ENCODE results near the gene NUTM1.
"Not testable (repeated sequence)": the region's sequence is repeated elsewhere in the genome, so short reads cannot be mapped to it uniquely, and the experiment has no call there.

NUTM1 gene

DNA sequence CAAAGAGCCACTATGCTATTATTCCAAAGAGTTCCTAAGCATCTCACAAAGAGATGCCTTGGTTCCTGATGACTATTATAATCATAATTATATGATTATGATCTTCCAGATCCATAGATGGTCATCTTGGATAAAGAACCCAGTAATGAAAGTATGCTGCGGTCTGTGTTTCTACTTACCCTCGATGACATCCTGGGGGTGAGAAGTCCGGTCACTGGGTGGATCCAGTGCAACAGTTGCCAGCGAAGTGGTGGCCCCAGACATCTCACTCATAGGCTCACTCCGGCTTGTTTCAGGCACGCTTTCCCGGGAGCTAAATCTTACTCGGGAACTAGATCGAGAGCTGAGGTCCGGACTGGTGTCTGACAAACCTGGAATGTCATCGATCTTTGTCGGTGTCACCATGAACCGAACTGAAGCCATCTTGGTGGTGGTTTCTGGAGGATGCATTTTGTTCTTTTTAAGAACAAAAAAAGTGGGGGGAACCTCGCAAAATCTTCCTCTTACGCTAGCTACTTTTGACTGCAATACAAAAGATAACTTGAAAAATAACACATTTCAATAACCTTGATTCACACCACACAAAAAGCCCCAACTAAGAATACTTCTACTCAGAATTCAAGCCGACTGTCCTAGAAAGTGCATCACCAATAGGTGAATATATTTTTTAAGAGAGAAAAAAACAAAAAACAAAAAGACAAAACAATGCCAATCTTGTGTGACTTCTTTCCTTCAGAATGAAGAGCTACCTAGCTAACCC lies 6.7 kb upstream of the NUTM1 start:
- DNase-seq, result peak in 3 of 56 donors; percentile 2 to 9 (median 7)

DNA sequence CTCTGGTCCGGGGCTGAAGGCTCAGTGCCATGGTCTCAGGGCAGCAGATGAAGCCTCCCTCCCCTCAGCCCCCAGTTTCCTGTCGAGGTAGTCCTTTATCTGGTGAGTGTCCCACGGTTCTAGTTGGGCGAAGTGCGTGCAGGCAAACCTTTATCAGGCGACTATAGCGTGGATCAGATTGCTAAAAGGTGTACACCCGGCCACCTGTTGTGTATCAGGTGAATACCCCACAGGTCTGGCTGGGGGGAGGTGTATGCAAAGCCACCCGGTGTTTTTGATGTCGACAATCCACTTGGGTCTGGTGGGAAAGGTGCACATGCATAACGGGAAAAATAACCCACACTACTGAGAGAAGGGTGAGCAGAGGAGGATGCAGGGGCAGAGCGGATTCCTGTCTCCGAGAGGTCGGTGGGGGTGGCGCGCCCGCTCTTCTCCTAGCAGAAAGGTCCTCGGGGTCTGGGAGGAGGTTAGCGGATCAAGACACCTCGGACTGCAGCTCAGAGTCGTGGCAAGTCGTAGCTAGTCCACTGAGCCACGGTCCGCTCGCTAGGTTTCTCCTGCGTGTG lies 6.0 kb upstream of the NUTM1 start:
- peak in 7 of 56 donors; percentile 40 to 63 (median 46) for DNase-seq

DNA sequence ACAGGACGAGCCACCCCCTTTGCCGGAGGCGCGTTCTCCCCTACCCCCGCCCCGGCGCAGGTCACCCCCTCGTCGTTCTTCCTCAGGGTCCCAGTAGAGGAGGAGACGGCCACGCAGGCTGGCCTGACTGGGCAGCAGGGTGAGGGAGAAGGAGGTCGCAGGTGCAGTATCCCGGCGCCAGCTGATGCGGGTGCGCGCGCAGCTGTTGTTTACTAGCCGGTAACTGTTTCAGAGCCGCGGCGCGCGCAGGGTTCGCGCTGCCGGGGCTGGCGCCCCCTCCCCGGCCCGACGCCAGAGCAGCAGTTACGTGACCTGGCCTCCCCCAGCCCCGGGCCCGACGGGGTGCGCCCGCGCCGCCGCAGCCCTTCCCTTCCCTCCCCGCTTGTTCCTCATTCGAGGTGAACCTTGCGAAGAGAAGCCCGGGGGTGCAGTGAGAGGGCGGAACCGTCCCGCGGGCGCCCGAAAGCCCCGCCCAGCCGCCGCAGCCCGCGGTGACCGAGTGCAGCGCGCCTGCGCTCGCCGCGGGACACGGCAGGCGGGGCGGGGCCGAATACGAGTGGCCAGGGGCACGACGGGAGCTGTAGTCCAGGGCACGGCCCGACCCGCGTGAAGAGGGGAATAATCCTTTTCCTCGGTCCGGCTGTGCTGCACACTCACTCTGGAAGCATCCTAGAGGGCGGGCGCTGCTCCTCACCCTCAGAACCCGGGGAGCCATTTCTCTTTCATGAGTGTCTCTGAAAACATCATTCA lies 5.4 kb upstream of the NUTM1 start, which contains the start of gene SLC12A6:
Gene SLC12A6, minus strand, starts transcription at position 225 of the 750 bp plus-strand sequence. CDS start 1,101 bp downstream, outside the sequence.
- peak; percentile 10 to 97 (median 87) for DNase-seq

DNA sequence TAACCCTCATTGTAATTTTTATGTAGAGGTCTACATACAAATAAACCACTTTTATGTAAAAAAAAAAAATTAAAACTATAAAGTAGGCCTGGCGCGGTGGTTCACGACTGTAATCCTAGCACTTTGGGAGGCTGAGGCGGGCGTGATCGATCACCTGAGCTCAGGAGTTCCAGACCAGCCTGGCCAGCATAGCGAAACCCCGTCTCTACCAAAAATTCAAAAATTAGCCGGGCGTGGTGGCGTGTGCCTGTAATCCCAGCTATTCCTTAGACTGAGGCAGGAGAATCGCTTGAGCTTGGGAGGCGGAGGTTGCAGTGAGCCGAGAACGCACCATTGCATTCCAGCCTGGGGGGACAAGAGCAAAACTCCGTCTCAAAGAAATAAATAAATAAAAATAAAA lies 4.8 kb upstream of the NUTM1 start:
- DNase-seq, result no peak

DNA sequence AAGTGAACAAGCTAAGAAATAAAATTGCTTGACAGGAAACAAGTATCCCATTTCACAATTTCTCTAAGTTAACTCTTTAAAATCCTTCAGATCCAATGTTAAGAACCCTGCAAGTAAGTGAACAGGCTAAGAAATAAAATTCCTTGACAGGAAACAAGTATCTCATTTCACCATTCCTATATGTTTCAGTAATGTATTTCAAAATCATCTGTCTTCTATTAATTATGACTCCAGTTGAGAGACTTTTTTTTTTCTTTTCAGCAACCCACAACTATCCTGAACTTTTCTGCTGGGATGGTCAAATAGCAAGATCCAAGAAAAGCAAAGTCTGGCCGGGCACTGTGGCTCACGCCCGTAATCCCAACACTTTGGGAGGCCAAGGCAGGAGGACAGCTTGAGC lies 3.2 kb upstream of the NUTM1 start:
- DNase-seq, result no peak

DNA sequence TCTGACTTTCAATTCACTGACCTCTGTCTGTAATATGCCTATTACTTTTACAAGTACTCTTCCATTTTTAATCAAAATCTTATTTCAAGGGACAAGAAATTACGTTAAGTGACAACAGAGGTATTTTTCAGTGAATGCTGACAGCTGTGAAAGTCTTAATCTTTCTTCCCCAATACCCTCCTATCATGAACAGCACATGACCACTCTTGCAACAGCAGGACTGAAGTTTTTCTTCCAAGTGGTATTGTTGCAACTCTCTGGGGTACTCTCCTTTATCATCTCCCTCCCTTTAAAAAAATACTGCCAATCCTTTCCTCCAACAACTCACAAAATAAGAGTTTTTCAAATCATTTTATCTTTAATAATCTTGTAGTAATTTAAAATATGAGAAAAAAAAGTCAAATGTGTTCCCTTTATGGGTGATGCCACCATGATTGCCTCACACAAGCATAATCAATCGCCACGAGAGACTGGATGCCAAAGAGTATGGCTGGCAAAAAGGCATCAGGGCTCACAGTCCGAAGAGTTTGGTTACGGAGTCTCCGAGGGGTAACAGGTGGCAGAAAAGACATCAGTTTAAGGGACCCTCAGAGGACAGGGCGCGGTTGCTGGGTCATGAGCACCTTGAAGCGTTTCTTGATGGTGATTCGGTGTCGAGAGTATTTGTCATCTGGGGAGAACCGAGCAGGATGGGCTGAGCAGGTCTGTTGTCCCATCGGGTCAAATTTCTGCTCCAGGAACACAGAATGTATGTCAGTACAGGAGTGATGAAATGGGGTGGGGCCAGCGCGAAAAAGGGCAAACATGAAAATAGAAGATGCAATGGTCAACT lies 1.5 kb upstream of the NUTM1 start:
- DNase-seq, result no peak

DNA sequence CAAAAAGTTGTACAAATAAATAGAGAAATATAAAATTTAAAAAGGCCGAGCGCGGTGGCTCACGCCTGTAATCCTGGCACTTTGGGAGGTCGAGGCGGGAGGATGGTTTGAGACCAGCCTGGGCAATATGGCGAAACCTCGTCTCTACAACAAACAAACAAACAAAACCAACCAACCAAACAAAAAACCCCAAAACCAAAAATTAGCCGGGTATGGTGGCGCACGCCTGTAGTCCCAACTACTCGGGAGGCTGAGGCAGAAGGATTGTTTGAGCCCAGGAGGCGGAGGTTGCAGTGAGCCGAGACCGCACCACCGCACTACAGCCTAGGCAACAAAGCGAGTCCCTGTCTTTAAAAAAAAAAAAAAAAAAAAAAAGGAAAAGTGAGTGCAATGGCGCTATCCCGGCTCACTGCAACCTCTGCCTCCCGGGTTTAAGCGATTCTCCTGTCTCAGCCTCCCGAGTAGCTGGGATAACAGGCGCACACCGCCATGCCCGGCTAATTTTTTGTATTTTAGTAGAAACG lies 840 bp upstream of the NUTM1 start:
- not testable (repeated sequence) for DNase-seq

DNA sequence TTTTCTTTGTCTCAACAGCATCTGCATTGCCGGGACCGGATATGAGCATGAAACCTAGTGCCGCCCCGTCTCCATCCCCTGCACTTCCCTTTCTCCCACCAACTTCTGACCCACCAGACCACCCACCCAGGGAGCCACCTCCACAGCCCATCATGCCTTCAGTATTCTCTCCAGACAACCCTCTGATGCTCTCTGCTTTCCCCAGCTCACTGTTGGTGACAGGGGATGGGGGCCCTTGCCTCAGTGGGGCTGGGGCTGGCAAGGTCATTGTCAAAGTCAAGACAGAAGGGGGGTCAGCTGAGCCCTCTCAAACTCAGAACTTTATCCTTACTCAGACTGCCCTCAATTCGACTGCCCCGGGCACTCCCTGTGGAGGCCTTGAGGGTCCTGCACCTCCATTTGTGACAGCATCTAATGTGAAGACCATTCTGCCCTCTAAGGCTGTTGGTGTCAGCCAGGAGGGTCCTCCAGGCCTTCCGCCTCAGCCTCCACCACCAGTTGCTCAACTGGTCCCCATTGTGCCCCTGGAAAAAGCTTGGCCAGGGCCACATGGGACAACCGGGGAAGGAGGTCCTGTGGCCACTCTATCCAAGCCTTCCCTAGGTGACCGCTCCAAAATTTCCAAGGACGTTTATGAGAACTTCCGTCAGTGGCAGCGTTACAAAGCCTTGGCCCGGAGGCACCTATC lies 5.0 kb downstream of the NUTM1 start:
- DNase-seq, result no peak

DNA sequence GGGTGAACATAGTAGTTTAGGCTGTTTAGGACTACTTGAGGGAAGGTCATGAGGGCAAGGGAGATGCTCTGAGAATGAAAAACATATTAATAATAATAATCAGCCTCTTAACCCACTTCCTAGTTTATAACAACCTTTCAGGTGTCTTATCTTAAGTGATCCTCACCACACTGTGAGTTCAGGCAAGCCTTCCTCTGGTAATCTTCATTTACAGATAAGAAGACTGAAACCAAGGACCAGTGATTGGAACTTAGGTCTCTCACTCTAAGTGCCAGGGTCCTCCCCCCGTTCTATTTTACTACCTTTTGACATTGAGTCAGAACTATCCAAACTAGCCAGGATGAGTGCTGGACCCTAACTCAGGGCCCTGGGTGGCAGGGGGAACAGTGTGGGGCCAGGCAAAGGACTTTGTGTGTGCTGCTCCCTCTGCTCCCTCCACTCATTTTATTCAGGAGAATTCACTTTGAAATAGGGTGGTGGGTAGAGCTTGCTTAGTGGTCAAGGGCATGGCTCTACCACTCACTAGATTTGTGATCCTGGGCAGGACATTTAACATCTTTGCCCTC lies 5.7 kb downstream of the NUTM1 start:
- no peak for DNase-seq

DNA sequence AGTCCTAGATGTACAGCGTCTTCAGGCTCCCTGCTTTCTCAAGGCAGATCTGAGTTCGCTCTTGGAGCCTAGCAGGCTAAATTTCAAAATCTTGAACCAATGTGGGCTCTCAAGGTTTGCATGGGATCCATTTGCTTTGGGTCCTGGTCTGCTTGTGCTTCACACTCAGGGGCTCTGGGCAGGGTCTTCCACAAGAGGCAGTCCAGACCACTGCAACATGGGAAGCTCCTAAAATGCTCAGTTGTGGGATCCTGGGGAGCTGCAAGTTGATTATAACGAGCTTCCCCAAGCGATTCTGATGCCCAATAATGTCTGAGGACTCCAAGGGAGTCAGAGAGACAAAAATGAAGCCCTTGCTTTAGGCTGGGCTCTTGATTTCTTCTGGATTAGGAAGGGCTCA lies 6.7 kb downstream of the NUTM1 start:
- DNase-seq, result no peak

DNA sequence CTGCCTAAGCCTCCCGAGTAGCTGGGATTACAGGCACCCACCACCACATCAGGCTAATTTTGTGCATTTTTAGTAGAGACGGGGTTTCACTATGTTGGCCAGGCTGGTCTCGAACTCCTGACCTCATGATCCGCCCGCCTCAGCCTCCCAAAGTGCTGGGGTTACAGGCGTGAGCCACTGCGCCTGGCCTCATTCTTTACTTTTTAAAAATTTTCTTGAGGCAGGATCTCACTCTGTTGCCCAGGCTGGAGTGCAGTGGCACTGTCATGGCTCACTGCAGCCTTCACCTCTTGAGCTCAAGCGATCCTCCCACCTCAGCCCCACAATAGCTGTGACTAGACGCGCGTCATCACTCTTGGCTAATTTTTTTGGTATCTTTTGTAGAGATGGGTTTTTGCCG lies 9.9 kb downstream of the NUTM1 start:
- DNase-seq, result not testable (repeated sequence)

DNA sequence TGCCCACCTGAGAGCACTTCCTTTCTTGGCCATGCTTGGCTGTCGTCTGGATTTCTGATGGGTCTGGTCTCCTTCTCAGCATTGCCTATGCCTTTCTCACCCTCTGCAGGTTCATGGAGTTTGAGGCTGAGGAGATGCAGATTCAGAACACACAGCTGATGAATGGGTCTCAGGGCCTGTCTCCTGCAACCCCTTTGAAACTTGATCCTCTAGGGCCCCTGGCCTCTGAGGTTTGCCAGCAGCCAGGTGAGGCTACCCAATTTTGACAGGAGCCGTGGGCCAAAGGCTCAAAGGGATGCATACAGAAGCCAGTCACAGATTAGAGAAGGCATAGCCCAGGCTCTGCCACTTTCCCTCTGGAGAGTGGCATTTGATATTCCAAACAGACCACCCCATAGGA lies 10.5 kb downstream of the NUTM1 start:
- DNase-seq, result no peak

DNA sequence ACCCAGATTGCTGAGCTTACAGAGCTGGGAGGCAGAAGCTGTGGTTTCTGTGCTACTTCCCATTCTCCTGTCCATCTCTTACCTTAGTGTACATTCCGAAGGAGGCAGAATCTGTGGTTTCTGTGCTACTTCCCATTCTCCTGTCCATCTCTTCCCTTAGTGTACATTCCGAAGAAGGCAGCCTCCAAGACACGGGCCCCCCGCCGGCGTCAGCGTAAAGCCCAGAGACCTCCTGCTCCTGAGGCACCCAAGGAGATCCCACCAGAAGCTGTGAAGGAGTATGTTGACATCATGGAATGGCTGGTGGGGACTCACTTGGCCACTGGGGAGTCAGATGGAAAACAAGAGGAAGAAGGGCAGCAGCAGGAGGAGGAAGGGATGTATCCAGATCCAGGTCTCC lies 11.2 kb downstream of the NUTM1 start:
- no peak for DNase-seq

DNA sequence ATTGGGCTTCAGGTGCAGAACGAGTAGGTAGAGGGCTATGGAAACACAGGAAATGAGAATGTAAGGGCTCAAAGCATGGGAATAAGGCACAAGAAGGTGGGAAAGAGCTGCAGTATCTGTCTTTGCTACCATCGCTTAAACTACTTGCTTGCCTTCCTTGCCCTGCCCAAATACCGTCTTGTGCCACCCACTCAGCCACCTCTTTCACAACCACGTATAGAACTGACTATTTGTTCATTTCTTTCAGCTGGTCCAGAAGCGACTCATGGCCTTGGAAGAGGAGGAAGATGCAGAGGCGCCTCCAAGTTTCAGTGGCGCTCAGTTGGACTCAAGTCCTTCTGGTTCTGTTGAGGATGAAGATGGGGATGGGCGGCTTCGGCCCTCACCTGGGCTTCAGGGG lies 12.1 kb downstream of the NUTM1 start:
- DNase-seq, result no peak

DNA sequence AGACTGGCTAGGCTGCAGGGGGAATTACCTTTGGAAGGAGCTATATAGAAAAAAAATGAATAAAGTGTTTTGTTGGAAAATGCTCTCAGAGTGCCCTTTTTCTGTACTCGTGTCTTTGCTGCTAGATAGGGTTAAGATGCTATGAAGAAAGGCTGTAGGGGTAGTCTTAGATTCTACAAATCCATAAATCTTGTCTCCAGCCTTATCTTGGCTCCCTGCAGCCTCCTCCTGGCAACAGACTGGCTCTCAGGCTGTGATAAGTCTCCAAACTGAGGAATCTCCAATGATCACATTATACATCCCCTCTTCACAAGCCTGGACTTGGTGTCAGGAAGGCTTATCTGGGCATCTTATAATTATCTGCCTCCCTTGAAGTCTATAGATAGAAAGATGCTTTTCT lies 14.5 kb downstream of the NUTM1 start:
- no peak for DNase-seq

DNA sequence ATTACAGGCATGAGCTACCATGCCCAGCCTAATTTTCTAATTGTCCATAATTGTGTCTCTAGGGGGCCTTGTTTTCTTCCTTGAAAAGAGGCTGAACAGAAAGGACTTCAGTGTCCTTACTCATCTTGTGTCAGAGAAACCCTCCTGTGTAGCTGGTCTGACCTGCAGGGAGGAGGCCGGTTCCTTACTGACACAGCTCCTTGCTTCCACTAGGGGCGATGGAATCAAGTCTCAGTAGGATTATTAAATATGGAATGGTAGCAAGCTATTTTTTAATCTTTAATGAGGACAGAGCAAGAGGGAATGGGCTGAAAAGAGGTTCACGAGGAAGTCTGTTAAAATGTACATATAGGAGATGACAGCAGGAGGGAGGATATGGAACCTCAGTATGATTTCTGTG lies 15.3 kb downstream of the NUTM1 start:
- no peak for DNase-seq

DNA sequence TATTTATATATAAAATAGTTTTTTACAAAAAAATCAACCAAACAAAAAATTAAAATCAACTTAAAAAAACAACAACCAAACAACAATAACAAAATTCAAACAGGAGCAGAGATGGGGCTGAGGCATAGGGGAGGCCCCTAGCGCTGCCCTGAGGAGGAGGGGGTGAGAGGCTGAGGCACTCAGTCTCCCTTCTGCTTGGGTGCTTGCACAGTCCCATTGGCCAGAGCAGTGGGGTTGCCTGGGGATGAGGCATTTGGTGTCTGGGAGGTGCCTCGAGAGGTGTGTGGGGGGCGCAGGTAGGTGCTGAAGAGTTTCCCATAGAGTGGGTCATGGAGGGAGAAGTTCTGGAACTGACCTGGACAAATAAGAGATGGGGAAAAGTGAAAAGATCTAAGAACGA lies 15.8 kb downstream of the NUTM1 start:
- DNase-seq, result no peak

DNA sequence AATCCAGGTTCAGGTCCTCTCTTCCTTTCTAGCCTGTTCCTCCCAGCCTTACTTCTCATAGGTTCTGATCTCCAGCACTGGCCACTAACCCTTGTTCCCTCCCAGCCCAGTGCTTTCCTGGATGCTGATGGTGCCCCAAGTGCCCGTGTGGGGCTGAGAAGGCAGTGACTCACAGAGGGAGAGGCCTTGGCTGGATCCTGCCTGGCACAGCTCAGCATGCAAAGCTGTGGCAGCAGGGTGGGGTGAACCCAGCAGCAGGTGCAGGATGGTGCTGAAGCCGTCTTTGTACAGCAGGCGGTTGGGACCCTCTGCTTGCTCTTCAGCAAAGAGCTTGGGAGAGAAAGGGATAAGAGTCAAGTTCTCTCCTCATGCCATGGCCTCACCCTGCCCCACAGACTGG lies 16.3 kb downstream of the NUTM1 start:
- DNase-seq, result no peak

DNA sequence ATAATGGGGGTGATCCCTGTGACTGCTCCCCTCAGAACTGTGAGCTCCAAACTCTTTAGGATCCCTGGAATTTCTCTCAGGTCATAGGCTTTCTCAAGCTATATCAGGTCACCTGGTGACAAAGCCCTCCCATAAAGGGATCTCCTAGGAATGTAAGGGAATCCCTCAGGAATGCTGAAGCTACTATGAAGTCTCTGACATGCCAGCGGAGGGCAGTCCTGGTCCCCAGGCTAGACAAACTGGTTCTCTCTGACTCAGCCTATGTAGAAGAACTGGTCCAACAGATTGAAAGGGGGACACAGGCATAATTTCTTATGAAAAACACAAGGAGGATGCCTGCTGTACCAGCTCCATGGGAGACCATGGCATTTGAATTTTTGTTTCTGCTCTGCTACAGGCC lies 17.2 kb downstream of the NUTM1 start:
- no peak for DNase-seq

DNA sequence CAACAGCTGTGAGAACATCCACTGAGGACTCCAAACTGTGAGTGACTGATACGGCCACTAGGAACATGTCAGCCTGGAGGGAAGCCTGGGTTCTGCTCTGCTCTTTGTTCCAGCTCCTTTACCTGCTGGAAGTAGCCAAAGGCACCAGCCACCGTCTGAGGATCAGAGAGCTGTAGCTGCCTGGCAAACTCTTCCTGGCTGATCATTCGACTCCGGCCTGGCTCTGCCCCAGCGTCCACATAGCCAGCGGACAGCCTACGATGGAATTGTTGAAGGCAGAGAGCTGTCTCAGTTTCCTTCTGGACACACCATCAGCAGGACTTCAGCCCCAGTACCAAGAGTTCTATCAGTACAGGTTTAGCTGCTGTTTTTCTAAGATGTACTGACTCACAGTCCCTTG lies 18.2 kb downstream of the NUTM1 start:
- DNase-seq, result no peak
